Measurements from ENCODE around the gene SPRYD3. TPM values are rescaled to one million over a fixed set of nuclear protein-coding genes. Genes with fewer than 3 reads are reported as not detected.
"Not testable (repeated sequence)": the region's sequence is repeated elsewhere in the genome, so short reads cannot be mapped to it uniquely, and the experiment has no call there.

SPRYD3 gene
- total and polyA plus RNA-seq, 4 donors: 34.1 to 76.2 (median 54.3) TPM

GRCh38 chr12:53033832-53034231 lies 45.4 kb downstream of the SPRYD3 start:
- H3K4me1 ChIP-seq (ENCODE audit: control insufficient read depth, insufficient read depth, low read length); H3K9me3 ChIP-seq (ENCODE audit: control insufficient read depth, insufficient read depth, low read length); H3K27ac ChIP-seq (ENCODE audit: low read depth, low read length); DNase-seq (ENCODE audit: low read depth in 4 of 6, low spot score in 6 of 6); H3K27me3 ChIP-seq (ENCODE audit: control insufficient read depth, insufficient read depth, low read length); H3K4me3 ChIP-seq (ENCODE audit: low read depth, low read length): not testable (repeated sequence)
- H3K36me3 ChIP-seq (ENCODE audit: control insufficient read depth, insufficient read depth, low read length): peaks cover 78% of the 10 kb centered on the region
- WGBS (ENCODE audit: insufficient coverage): 80% methylated on average over 7 of the region's 10 CpGs

GRCh38 chr12:53031616-53032015 lies 47.6 kb downstream of the SPRYD3 start:
- DNase-seq (ENCODE audit: low read depth in 4 of 6, low spot score in 6 of 6): no peak
- no CpG with 5 or more reads among the region's 3 CpGs for WGBS (ENCODE audit: insufficient coverage)
- Histone ChIP-seq H3K4me1 (ENCODE audit: control insufficient read depth, insufficient read depth, low read length) (no peaks in the 10 kb centered on the region), H3K27ac (ENCODE audit: low read depth, low read length) (no peak overlapping the region), H3K27me3 (ENCODE audit: control insufficient read depth, insufficient read depth, low read length) (no peaks in the 10 kb centered on the region), H3K4me3 (ENCODE audit: low read depth, low read length) (no peak overlapping the region), H3K9me3 (ENCODE audit: control insufficient read depth, insufficient read depth, low read length) (no peaks in the 10 kb centered on the region), H3K36me3 (ENCODE audit: control insufficient read depth, insufficient read depth, low read length) (peaks cover 80% of the 10 kb centered on the region)

- not testable (repeated sequence) for H3K27ac ChIP-seq (ENCODE audit: low read depth, low read length); DNase-seq (ENCODE audit: low read depth in 4 of 6, low spot score in 6 of 6); H3K4me1 ChIP-seq (ENCODE audit: control insufficient read depth, insufficient read depth, low read length); H3K9me3 ChIP-seq (ENCODE audit: control insufficient read depth, insufficient read depth, low read length); H3K4me3 ChIP-seq (ENCODE audit: low read depth, low read length); H3K27me3 ChIP-seq (ENCODE audit: control insufficient read depth, insufficient read depth, low read length)
- H3K36me3 ChIP-seq (ENCODE audit: control insufficient read depth, insufficient read depth, low read length): peaks cover 65% of the 10 kb centered on the region
- 96% methylated on average over 4 of the region's 13 CpGs for WGBS (ENCODE audit: insufficient coverage)
These were observed 52.2 kb downstream of the SPRYD3 start for GRCh38 chr12:53027014-53027413.

- H3K36me3 ChIP-seq (ENCODE audit: control insufficient read depth, insufficient read depth, low read length): peaks cover 52% of the 10 kb centered on the region
- H3K27me3 ChIP-seq (ENCODE audit: control insufficient read depth, insufficient read depth, low read length): no peaks in the 10 kb centered on the region
- WGBS (ENCODE audit: insufficient coverage): no CpG with 5 or more reads among the region's 3 CpGs
- DNase-seq (ENCODE audit: low read depth in 4 of 6, low spot score in 6 of 6): no peak
- H3K4me3 ChIP-seq (ENCODE audit: low read depth, low read length): no peak overlapping the region
- H3K9me3 ChIP-seq (ENCODE audit: control insufficient read depth, insufficient read depth, low read length): no peaks in the 10 kb centered on the region
- H3K4me1 ChIP-seq (ENCODE audit: control insufficient read depth, insufficient read depth, low read length): no peaks in the 10 kb centered on the region
- no peak overlapping the region for H3K27ac ChIP-seq (ENCODE audit: low read depth, low read length)
These were observed 53.9 kb downstream of the SPRYD3 start for GRCh38 chr12:53025250-53025649.

- Histone ChIP-seq H3K36me3 (ENCODE audit: control insufficient read depth, insufficient read depth, low read length) (peaks cover 25% of the 10 kb centered on the region), H3K4me3 (ENCODE audit: low read depth, low read length) (no peak overlapping the region), H3K4me1 (ENCODE audit: control insufficient read depth, insufficient read depth, low read length) (no peaks in the 10 kb centered on the region), H3K9me3 (ENCODE audit: control insufficient read depth, insufficient read depth, low read length) (no peaks in the 10 kb centered on the region), H3K27me3 (ENCODE audit: control insufficient read depth, insufficient read depth, low read length) (no peaks in the 10 kb centered on the region), H3K27ac (ENCODE audit: low read depth, low read length) (no peak overlapping the region)
- no CpG with 5 or more reads among the region's 2 CpGs for WGBS (ENCODE audit: insufficient coverage)
- DNase-seq (ENCODE audit: low read depth in 4 of 6, low spot score in 6 of 6): no peak
These were observed 64.5 kb downstream of the SPRYD3 start for GRCh38 chr12:53014709-53015108.

Small RNA genes lying within 50 kb of the gene (small RNA-seq; reads per million reads assigned to genes)
- 0.18 reads per million for gene MIR6757 (ENCODE audit: low replicate concordance)

Other genes starting within 250 kb of the SPRYD3 start
- under 1 TPM; 0.10 to 0.28 TPM for gene KRT79, start 245.1 kb downstream of the SPRYD3 start, total RNA-seq
- gene KRT79, start 245.1 kb downstream of the SPRYD3 start, polyA plus RNA-seq (ENCODE audit: insufficient read length in 2 of 2): 1 to 10 TPM; 1.4 TPM
- gene KRT78, start 230.4 kb downstream of the SPRYD3 start, total RNA-seq: under 1 TPM in 1 of 2 donors, not detected in 1; 0.11 TPM
- not detected for gene KRT78, start 230.4 kb downstream of the SPRYD3 start, polyA plus RNA-seq (ENCODE audit: insufficient read length in 2 of 2)
- 10 to 100 TPM in 1 of 2 donors, under 1 TPM in 1; 0.99 to 12.0 TPM for gene KRT8, start 174.3 kb downstream of the SPRYD3 start, total RNA-seq
- gene KRT8, start 174.3 kb downstream of the SPRYD3 start, polyA plus RNA-seq (ENCODE audit: insufficient read length in 2 of 2): 10 to 100 TPM in 1 of 2 donors, 1 to 10 TPM in 1; 1.7 to 10.1 TPM
- 10 to 100 TPM; 14.6 to 52.1 TPM for gene KRT18, start 130.3 kb downstream of the SPRYD3 start, total RNA-seq
- gene KRT18, start 130.3 kb downstream of the SPRYD3 start, polyA plus RNA-seq (ENCODE audit: insufficient read length in 2 of 2): 10 to 100 TPM; 18.2 to 26.7 TPM
- gene EIF4B, start 72.9 kb downstream of the SPRYD3 start, total RNA-seq: 100 to 1,000 TPM; 569 to 678 TPM
- 100 to 1,000 TPM; 215 to 225 TPM for gene EIF4B, start 72.9 kb downstream of the SPRYD3 start, polyA plus RNA-seq (ENCODE audit: insufficient read length in 2 of 2)
- 100 to 1,000 TPM in 1 of 2 donors, 10 to 100 TPM in 1; 23.1 to 117 TPM for gene TNS2, start 29.3 kb downstream of the SPRYD3 start, total RNA-seq
- 100 to 1,000 TPM; 102 to 142 TPM for gene TNS2, start 29.3 kb downstream of the SPRYD3 start, polyA plus RNA-seq (ENCODE audit: insufficient read length in 2 of 2)
- gene IGFBP6, start 18.3 kb upstream of the SPRYD3 start, total RNA-seq: 100 to 1,000 TPM in 1 of 2 donors, 10 to 100 TPM in 1; 96.6 to 149 TPM
- gene IGFBP6, start 18.3 kb upstream of the SPRYD3 start, polyA plus RNA-seq (ENCODE audit: insufficient read length in 2 of 2): 10 to 100 TPM; 33.5 to 74.9 TPM
- not detected for gene SOAT2, start 24.1 kb upstream of the SPRYD3 start, total RNA-seq
- gene SOAT2, start 24.1 kb upstream of the SPRYD3 start, polyA plus RNA-seq (ENCODE audit: insufficient read length in 2 of 2): under 1 TPM in 1 of 2 donors, not detected in 1; 0.21 TPM
- 10 to 100 TPM; 20.1 to 26.1 TPM for gene ZNF740, start 101.3 kb upstream of the SPRYD3 start, total RNA-seq
- gene ZNF740, start 101.3 kb upstream of the SPRYD3 start, polyA plus RNA-seq (ENCODE audit: insufficient read length in 2 of 2): 10 to 100 TPM; 40.4 to 46.4 TPM
- gene CSAD, start 101.5 kb upstream of the SPRYD3 start, total RNA-seq: 10 to 100 TPM; 22.3 to 34.4 TPM
- gene CSAD, start 101.5 kb upstream of the SPRYD3 start, polyA plus RNA-seq (ENCODE audit: insufficient read length in 2 of 2): 100 to 1,000 TPM in 1 of 2 donors, 10 to 100 TPM in 1; 48.1 to 127 TPM
- gene ITGB7, start 127.9 kb upstream of the SPRYD3 start, total RNA-seq: under 1 TPM; 0.61 to 0.79 TPM
- under 1 TPM; 0.62 to 0.70 TPM for gene ITGB7, start 127.9 kb upstream of the SPRYD3 start, polyA plus RNA-seq (ENCODE audit: insufficient read length in 2 of 2)
- gene RARG, start 152.8 kb upstream of the SPRYD3 start, total RNA-seq: 10 to 100 TPM; 12.2 to 18.2 TPM
- gene RARG, start 152.8 kb upstream of the SPRYD3 start, polyA plus RNA-seq (ENCODE audit: insufficient read length in 2 of 2): 10 to 100 TPM; 10.8 to 20.1 TPM
- gene ESPL1, start 188.9 kb upstream of the SPRYD3 start, total RNA-seq: 1 to 10 TPM; 3.0 to 4.5 TPM
- gene ESPL1, start 188.9 kb upstream of the SPRYD3 start, polyA plus RNA-seq (ENCODE audit: insufficient read length in 2 of 2): 1 to 10 TPM; 6.0 to 9.2 TPM
- gene PFDN5, start 216.2 kb upstream of the SPRYD3 start, total RNA-seq: 100 to 1,000 TPM; 381 to 945 TPM
- gene PFDN5, start 216.2 kb upstream of the SPRYD3 start, polyA plus RNA-seq (ENCODE audit: insufficient read length in 2 of 2): 100 to 1,000 TPM; 566 to 570 TPM
- gene MYG1, start 220.3 kb upstream of the SPRYD3 start, total RNA-seq: 10 to 100 TPM; 31.4 to 72.7 TPM
- 10 to 100 TPM; 86.8 to 93.5 TPM for gene MYG1, start 220.3 kb upstream of the SPRYD3 start, polyA plus RNA-seq (ENCODE audit: insufficient read length in 2 of 2)
- gene AAAS, start 242.2 kb upstream of the SPRYD3 start, total RNA-seq: 10 to 100 TPM; 27.2 to 69.4 TPM
- gene AAAS, start 242.2 kb upstream of the SPRYD3 start, polyA plus RNA-seq (ENCODE audit: insufficient read length in 2 of 2): 10 to 100 TPM; 63.4 to 84.3 TPM

Data from spinal cord (tissue), 10 donors.